Inflammatory macrophage treated with lipopolysaccharide for 4 hours (primary cell): ENCODE data around the gene NRSN2.
"Not testable (repeated sequence)": the region's sequence is repeated elsewhere in the genome, so short reads cannot be mapped to it uniquely, and the experiment has no call there.

Experiments
- DNase-seq: peaks from one replicate; pipeline ENCODE4 v3.0.0-alpha.2; 2020

The NRSN2 gene

GRCh38 chr20:377578-377977, 30.7 kb downstream of the NRSN2 start:
- DNase-seq, result not testable (repeated sequence)

- DNase-seq, result no peak
Measured at GRCh38 chr20:378961-379336, 32.0 kb downstream of the NRSN2 start.

- peak; percentile 61 for DNase-seq
Measured at GRCh38 chr20:380763-381580, 34.1 kb downstream of the NRSN2 start.

- DNase-seq, result peak; percentile 69
Measured at GRCh38 chr20:381581-382290, 34.8 kb downstream of the NRSN2 start.

- DNase-seq, result no peak
Measured at GRCh38 chr20:382291-383115, 35.6 kb downstream of the NRSN2 start.

- DNase-seq, result no peak
Measured at GRCh38 chr20:383889-384288, 37.0 kb downstream of the NRSN2 start.

GRCh38 chr20:384723-385122, 37.8 kb downstream of the NRSN2 start:
- no peak for DNase-seq

GRCh38 chr20:385448-385847, 38.5 kb downstream of the NRSN2 start:
- no peak for DNase-seq

GRCh38 chr20:386634-387033, 39.7 kb downstream of the NRSN2 start:
- not testable (repeated sequence) for DNase-seq

- DNase-seq, result no peak
Measured at GRCh38 chr20:387520-387919, 40.6 kb downstream of the NRSN2 start.

- no peak for DNase-seq
Measured at GRCh38 chr20:388034-388994, 41.4 kb downstream of the NRSN2 start.

GRCh38 chr20:389220-389619, 42.3 kb downstream of the NRSN2 start:
- no peak for DNase-seq

- no peak for DNase-seq
Measured at GRCh38 chr20:391041-391711, 44.3 kb downstream of the NRSN2 start.

- DNase-seq, result not testable (repeated sequence)
Measured at GRCh38 chr20:393296-393695, 46.4 kb downstream of the NRSN2 start.

- DNase-seq, result no peak
Measured at GRCh38 chr20:396252-396618, 49.3 kb downstream of the NRSN2 start.

GRCh38 chr20:396619-397431, 49.9 kb downstream of the NRSN2 start:
- no peak for DNase-seq

GRCh38 chr20:397432-398237, 50.7 kb downstream of the NRSN2 start:
- DNase-seq, result no peak

- no peak for DNase-seq
Measured at GRCh38 chr20:399182-399707, 52.3 kb downstream of the NRSN2 start.

GRCh38 chr20:400128-400453, 53.2 kb downstream of the NRSN2 start:
- no peak for DNase-seq
